Glomerular visceral epithelial cell (primary cell): Measurements from ENCODE around the gene DOCK3.
"Not testable (repeated sequence)": the region's sequence is repeated elsewhere in the genome, so short reads cannot be mapped to it uniquely, and the experiment has no call there.

ENCODE experiments used
- DNase-seq: peaks from one replicate; pipeline ENCODE4 v3.0.0-alpha.2; 2016; ENCODE audit errors: extremely low spot score

DOCK3 gene

GRCh38 chr3:51306093-51306492 lies 631.4 kb downstream of the DOCK3 start:
- no peak for DNase-seq

GRCh38 chr3:51307458-51307857 lies 632.7 kb downstream of the DOCK3 start:
- DNase-seq = no peak

DNA sequence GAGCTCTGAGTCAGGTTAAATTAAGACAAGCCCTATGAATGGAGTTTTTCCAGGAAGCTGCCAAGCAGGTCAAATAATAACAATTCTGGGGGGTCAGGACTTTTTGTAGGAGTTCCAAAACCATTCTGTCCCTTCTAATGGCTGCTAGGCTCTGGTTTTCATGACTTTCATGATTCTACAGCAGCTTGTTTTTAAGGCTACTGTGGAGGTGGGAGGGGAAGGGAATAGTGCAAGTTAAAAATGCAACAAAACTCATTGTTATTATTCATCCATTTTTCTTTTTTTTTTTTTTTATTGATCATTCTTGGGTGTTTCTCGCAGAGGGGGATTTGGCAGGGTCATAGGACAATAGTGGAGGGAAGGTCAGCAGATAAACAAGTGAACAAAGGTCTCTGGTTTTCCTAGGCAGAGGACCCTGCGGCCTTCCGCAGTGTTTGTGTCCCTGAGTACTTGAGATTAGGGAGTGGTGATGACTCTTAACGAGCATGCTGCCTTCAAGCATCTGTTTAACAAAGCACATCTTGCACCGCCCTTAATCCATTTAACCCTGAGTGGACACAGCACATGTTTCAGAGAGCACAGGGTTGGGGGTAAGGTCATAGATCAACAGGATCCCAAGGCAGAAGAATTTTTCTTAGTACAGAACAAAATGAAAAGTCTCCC lies 633.3 kb downstream of the DOCK3 start:
- DNase-seq = not testable (repeated sequence)

GRCh38 chr3:51311055-51311454 lies 636.3 kb downstream of the DOCK3 start:
- peak; percentile 10 for DNase-seq

DNA sequence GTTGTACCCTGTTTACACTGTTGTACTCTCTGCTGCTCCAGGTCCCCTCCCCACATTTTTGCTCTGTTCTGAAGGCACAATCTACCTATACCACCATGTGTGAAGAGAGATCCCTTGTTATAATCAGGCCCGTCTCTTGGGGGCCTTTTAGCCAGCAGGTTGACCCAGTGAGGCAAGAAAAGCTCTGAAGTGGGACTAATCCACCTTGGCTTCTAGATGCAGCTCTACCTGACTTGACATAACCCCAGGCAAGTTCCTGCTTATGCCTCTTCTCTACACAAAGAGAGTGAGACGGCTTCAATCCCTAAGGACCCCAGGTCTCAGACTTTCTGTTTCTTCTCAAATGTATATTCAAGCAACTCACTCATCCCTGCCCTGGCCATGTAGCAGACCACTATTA lies 653.5 kb downstream of the DOCK3 start:
- DNase-seq = no peak

- DNase-seq = no peak
These were observed 655.3 kb downstream of the DOCK3 start for GRCh38 chr3:51330046-51330445.

- no peak for DNase-seq
These were observed 657.4 kb downstream of the DOCK3 start for GRCh38 chr3:51332156-51332555.

DNA sequence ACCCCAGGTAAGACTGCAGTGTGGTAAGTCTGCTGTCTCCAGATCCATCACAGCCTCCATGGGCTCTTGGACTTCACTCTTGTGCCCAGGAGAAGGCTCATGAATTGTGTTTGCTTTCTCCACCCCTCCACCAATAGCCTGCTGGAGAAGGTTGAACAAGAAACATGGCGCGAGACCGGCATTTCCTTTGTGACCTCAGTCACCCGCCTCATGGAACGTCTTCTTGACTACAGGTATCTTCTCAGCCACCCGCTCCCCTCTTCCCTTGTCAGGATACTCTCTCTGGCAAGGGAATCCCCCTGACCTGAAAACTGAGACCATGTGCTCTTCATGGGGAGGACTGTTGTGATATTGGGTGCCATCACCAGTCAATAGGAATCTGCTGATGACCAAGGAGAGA lies 658.3 kb downstream of the DOCK3 start:
- DNase-seq = no peak

DNA sequence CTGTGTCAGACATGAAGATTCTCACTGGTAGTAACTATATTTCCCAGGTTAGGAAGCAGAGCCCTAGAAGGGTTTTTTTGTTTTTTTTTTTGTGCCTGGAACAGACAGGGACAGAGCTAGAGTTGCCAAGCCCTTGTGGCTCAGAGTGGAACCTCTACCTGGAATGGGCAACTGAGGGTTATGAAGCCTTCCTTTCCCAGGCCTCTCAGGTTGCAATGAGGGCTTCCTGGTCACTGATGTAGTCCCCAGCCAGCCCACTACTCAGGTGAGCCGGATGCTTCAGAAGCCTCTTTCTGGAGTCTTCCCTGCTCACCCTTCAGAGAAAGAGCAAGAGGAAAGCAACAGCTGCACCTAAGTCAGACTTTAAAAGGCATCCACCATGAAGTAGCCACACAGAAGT lies 661.5 kb downstream of the DOCK3 start:
- DNase-seq = no peak

- no peak for DNase-seq
These were observed 662.9 kb downstream of the DOCK3 start for GRCh38 chr3:51337666-51338065.

- no peak for DNase-seq
These were observed 663.9 kb downstream of the DOCK3 start for GRCh38 chr3:51338632-51339031.

DNA sequence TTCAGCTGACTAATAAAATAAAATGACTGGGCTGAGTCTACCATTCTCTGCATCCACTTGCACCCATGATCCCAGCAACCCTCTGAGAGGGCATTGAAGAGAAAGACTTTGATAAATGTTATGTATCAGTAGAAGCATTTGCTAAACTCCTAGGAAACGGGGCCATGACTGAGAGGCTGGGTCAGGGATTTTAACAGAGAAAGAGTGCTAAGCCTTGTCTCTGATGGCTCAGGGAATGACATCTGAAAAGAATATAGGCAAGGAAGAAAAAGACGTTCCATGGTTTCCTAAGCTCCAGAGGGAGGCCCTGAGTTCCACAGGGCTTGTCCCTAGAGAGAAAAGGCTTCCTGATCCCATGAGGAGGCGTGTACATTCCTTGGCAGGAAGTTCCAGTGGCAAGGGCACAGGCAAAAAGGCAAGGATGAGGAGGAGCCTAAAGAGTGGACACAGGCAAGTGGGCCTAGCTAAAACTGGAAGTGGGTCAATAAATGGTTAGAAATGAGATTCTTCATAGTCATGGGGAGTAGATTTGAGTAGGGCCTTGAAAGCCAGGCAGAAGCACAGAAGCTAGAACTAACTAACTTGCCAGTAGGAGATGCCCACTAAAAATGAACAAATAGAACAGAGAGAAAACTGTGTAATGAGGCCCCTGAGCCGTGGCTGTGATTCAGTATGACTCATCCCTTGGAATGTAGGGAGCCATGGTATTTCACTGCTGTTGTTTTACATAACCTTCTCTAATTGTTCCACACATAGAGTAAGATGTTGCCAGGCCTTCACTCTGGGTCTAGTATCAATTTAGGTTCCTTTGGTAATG lies 665.5 kb downstream of the DOCK3 start:
- DNase-seq = peak; percentile 86

DNA sequence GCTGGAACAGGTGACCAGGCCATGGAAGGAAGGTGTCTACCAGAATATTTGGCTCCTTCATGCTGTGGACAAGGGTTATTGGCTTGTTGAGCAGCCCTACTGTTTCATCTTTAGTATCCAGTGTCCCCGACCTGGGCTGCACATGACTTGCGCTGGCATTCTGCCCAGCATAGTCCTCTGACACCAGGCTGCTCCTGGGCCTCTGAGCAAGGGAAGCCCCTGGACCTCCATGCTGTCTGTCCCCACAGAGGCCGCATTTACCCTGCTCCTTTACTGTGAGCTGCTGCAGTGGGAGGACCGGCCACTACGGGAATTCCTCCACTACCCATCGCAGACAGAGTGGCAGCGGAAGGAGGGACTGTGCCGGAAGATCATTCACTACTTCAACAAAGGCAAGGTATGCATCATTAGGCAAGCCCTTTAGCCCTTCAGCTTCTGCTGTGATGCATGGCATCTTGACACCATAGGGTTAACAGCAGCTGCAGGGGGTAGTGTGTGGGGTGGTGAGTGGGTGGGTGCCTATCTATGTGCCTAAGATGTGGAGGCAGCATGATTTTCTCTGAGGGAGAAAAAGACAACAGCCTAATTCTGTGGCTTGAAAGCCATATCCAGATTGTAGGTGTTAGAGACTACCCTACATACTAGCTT lies 666.4 kb downstream of the DOCK3 start:
- peak; percentile 53 for DNase-seq

- peak; percentile 10 for DNase-seq
These were observed 669.4 kb downstream of the DOCK3 start for GRCh38 chr3:51343918-51344687.

- no peak for DNase-seq
These were observed 676.0 kb downstream of the DOCK3 start for GRCh38 chr3:51350751-51351150.

- DNase-seq = no peak
These were observed 678.4 kb downstream of the DOCK3 start for GRCh38 chr3:51353131-51353530.

- no peak for DNase-seq
These were observed 679.0 kb downstream of the DOCK3 start for GRCh38 chr3:51353691-51354090.

DNA sequence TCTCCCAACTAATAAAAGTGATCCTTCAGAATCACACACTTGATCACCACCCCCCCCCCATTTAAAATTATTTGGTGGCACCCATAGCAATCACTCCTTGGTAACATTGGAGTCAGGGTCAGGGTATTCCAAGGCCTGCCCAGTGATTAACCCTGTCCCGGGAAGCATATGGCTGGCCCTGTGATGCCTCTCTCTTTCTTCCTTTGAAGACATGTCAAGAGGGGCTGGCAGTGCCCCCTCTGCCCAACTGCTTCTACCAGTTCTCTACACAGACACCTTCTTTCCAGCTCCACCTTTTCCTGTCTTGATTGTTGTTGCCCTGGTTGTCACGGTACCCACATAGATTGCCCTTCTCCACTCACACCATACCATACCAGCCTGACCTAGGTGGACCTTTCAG lies 679.4 kb downstream of the DOCK3 start:
- no peak for DNase-seq

GRCh38 chr3:51354731-51355615 lies 680.2 kb downstream of the DOCK3 start:
- DNase-seq = no peak

GRCh38 chr3:51355891-51356578 lies 681.3 kb downstream of the DOCK3 start:
- DNase-seq = no peak
